ENCODE data around the gene CLCN2. TPM values are rescaled to one million over a fixed set of nuclear protein-coding genes. Genes with fewer than 3 reads are reported as not detected.

The CLCN2 gene
- total RNA-seq, 1 experiment from 2014 or later = 21.6 TPM

- Histone ChIP-seq H3K9me3 (ENCODE audit: control insufficient read depth in 1 of 2, insufficient read depth in 1 of 2, low read depth in 1 of 2, low read length in 2 of 2) (no peaks in the 10 kb centered on the region), H3K27me3 (ENCODE audit: insufficient read depth, low read length) (no peaks in the 10 kb centered on the region), H3K9ac (ENCODE audit: low read length) (no peak overlapping the region), H3K79me2 (ENCODE audit: insufficient read depth, low read length) (peaks cover 28% of the 10 kb centered on the region), H3K36me3 (ENCODE audit: control insufficient read depth in 1 of 2, insufficient read depth in 2 of 2, low read length in 2 of 2) (peaks cover 18 to 20% of the 10 kb centered on the region in 2 experiments; a peak in 3 of 4 replicates), H3K9me2 (ENCODE audit: insufficient read depth) (no peaks in the 10 kb centered on the region), H3K4me3 (replicated peaks in 1 of 2; ENCODE audit: low read depth in 1 of 2, low read length in 2 of 2) (no peak overlapping the region), H3K4me1 (ENCODE audit: control insufficient read depth in 1 of 2, insufficient read depth in 2 of 2, low read length in 2 of 2) (peaks cover 7 to 27% of the 10 kb centered on the region in 2 experiments), H2AFZ (ENCODE audit: low read depth, low read length, poor library complexity, severe bottlenecking) (no peak overlapping the region), H3K4me2 (ENCODE audit: low read length) (no peak overlapping the region), H4K20me1 (ENCODE audit: insufficient read depth) (no peaks in the 10 kb centered on the region), H3K27ac (ENCODE audit: low read depth, low read length) (no peak overlapping the region)
- ChIA-PET CTCF (no interaction called here), RAD21 (ENCODE audit: low non-redundant PET in 1 of 2, low total read pairs in 2 of 2, uncharacterized antibody in 2 of 2, unreplicated experiment in 2 of 2) (no interaction called here), POLR2A (interaction anchor here (0.6 to 1.5 kb wide), 2 partner anchors 13 to 1371 kb away, joined by 3 to 4 read pairs; no protein-coding TSS in a partner anchor)
- DNase-seq (ENCODE audit: low read depth, low spot score) (no peak), ATAC-seq (no peak)
- TF ChIP-seq FOSL1 (IDR thresholded peaks at IDR 0.05; ENCODE audit: low read depth) (no peak), ATF3 (IDR thresholded peaks at IDR 0.05) (no peak), CTCF (IDR thresholded peaks at IDR 0.05 in 2 of 3, conservative IDR thresholded peaks at IDR 0.05 in 1 of 3; ENCODE audit: borderline replicate concordance in 1 of 3, insufficient read depth in 1 of 3, low read depth in 2 of 3, low read length in 2 of 3) (no peak), CBX3 (IDR thresholded peaks at IDR 0.05; ENCODE audit: low read depth) (no peak), ELF1 (IDR thresholded peaks at IDR 0.05; ENCODE audit: borderline replicate concordance, low read depth) (no peak), EZH2phosphoT487 (IDR thresholded peaks at IDR 0.05; ENCODE audit: borderline replicate concordance) (no peak), JUND (IDR thresholded peaks at IDR 0.05) (no peak)
- TF ChIP-seq, protein P1, sequence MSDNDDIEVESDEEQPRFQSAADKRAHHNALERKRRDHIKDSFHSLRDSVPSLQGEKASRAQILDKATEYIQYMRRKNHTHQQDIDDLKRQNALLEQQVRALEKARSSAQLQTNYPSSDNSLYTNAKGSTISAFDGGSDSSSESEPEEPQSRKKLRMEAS (IDR thresholded peaks at IDR 0.05) = no peak
- BruUV-seq (replicated peaks) = no TSS peak
- intact Hi-C loops (cut with micrococcal nuclease) = no loop called here
These were observed 1.8 kb downstream of the CLCN2 start for GRCh38 chr3:184359610-184360009.
